ENCODE measurements around the gene PPFIBP1. TPM values are rescaled to one million over a fixed set of nuclear protein-coding genes. Genes with fewer than 3 reads are reported as not detected.

The PPFIBP1 gene
- total RNA-seq, 1 experiment from 2014 or later = 88.6 TPM

GRCh38 chr12:27578689-27579372, 54.8 kb downstream of the PPFIBP1 start:
- peaks cover 9% of the 10 kb centered on the region; the same call in 1 of the 2 replicates for H3K4me1 ChIP-seq (ENCODE audit: control insufficient read depth, insufficient read depth, low read length)
- H3K4me3 ChIP-seq (ENCODE audit: low read depth in 2 of 2, low read length in 2 of 2) = no peak overlapping the region
- no peak for ATAC-seq
- no TSS peak for BruUV-seq (replicated peaks)
- ChIA-PET POLR2A (no interaction called here), CTCF (no interaction called here)
- in situ Hi-C loops (cut with HindIII; ENCODE audit: low pct_unique_long_range_greater_than_20kb, low sequenced_read_pairs) = no loop called here
- no peak for DNase-seq (ENCODE audit: low read depth, low spot score)
- H3K27ac ChIP-seq (ENCODE audit: low read length) = no peak overlapping the region
- no peaks in the 10 kb centered on the region for H3K27me3 ChIP-seq (ENCODE audit: control insufficient read depth, insufficient read depth, low read length)
- peaks cover 3% of the 10 kb centered on the region; the same call in 1 of the 2 replicates for H3K36me3 ChIP-seq (ENCODE audit: control insufficient read depth, insufficient read depth, low read length)
- intact Hi-C loops (cut with micrococcal nuclease; ENCODE audit: unreplicated experiment) = no loop called here
- TF ChIP-seq, protein P1, sequence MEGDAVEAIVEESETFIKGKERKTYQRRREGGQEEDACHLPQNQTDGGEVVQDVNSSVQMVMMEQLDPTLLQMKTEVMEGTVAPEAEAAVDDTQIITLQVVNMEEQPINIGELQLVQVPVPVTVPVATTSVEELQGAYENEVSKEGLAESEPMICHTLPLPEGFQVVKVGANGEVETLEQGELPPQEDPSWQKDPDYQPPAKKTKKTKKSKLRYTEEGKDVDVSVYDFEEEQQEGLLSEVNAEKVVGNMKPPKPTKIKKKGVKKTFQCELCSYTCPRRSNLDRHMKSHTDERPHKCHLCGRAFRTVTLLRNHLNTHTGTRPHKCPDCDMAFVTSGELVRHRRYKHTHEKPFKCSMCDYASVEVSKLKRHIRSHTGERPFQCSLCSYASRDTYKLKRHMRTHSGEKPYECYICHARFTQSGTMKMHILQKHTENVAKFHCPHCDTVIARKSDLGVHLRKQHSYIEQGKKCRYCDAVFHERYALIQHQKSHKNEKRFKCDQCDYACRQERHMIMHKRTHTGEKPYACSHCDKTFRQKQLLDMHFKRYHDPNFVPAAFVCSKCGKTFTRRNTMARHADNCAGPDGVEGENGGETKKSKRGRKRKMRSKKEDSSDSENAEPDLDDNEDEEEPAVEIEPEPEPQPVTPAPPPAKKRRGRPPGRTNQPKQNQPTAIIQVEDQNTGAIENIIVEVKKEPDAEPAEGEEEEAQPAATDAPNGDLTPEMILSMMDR (IDR thresholded peaks at IDR 0.05) = no peak
- TF ChIP-seq POLR2AphosphoS5 (IDR thresholded peaks at IDR 0.05; ENCODE audit: low read depth, low read length) = no peak
- no peak for TF ChIP-seq SIN3A (IDR thresholded peaks at IDR 0.05; ENCODE audit: borderline replicate concordance, insufficient read depth, low read depth, low read length)
- no peak for TF ChIP-seq TCF7L2 (IDR thresholded peaks at IDR 0.05; ENCODE audit: low read depth, low read length)
- no peak for TF ChIP-seq REST (IDR thresholded peaks at IDR 0.05; ENCODE audit: insufficient read depth in 1 of 2, low read depth in 2 of 2, low read length in 1 of 2)
- no peaks in the 10 kb centered on the region for H3K9me3 ChIP-seq (ENCODE audit: control insufficient read depth, insufficient read depth, low read depth, low read length)

DNA sequence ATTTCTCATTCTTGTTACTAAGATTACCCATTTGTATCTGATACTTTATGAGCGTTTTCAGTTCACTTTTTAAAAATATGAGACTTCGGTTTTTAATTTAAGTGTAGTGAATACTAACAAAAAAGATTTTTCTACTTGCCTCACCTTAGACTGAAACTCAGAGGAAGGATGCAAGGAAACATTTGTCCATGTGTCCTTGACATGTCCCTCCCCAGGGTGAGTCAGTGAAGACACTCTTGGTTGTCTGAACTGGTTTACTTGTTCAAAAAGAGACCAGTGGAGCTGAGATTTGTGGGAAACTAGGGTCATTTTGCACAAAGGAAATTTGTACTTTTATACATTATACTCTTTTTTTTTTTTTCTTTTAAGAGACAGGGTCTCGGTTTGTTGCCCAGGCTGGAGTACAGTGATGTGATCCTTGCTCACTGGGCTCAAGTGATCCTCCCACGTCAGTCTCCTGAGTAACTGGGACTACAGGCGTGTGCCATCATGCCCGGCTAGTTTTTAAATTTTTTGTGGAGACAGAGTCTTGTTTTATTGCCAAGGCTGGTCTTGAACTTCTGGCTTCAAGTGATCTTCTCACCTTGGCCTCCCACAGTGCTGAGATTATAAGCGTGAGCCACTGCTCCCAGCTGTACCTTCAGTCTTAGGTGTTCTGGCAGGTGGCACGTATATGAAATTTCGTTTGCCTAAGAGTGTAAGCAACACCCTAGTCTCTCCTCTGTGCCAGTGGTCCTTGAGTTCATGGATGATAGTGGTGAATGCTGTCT, 56.7 kb downstream of the PPFIBP1 start:
- POLR2A ChIA-PET = no interaction called here
- DNase-seq (ENCODE audit: low read depth, low spot score) = no peak
- H3K9me3 ChIP-seq (ENCODE audit: control insufficient read depth, insufficient read depth, low read depth, low read length) = no peaks in the 10 kb centered on the region

More for the DNA sequence above, 56.7 kb downstream of the PPFIBP1 start:
- Histone ChIP-seq H3K27ac (ENCODE audit: low read length) (no peak overlapping the region), H3K36me3 (ENCODE audit: control insufficient read depth, insufficient read depth, low read length) (peaks cover 3% of the 10 kb centered on the region; the same call in 1 of the 2 replicates), H3K27me3 (ENCODE audit: control insufficient read depth, insufficient read depth, low read length) (no peaks in the 10 kb centered on the region), H3K4me1 (ENCODE audit: control insufficient read depth, insufficient read depth, low read length) (peaks cover 9% of the 10 kb centered on the region), H3K4me3 (ENCODE audit: low read depth in 2 of 2, low read length in 2 of 2) (no peak overlapping the region)
- ATAC-seq = peak; percentile 17; the same call in 1 of the 2 replicates
- CTCF ChIA-PET = no interaction called here
- BruUV-seq (replicated peaks) = no TSS peak
- intact Hi-C loops (cut with micrococcal nuclease; ENCODE audit: unreplicated experiment) (no loop called here), in situ Hi-C loops (cut with HindIII; ENCODE audit: low pct_unique_long_range_greater_than_20kb, low sequenced_read_pairs) (no loop called here)
- TF ChIP-seq TCF7L2 (IDR thresholded peaks at IDR 0.05; ENCODE audit: low read depth, low read length) (no peak), POLR2AphosphoS5 (IDR thresholded peaks at IDR 0.05; ENCODE audit: low read depth, low read length) (no peak), REST (IDR thresholded peaks at IDR 0.05; ENCODE audit: insufficient read depth in 1 of 2, low read depth in 2 of 2, low read length in 1 of 2) (no peak), SIN3A (IDR thresholded peaks at IDR 0.05; ENCODE audit: borderline replicate concordance, insufficient read depth, low read depth, low read length) (no peak)
- TF ChIP-seq, protein P1 (IDR thresholded peaks at IDR 0.05) = no peak
